AG04450 (cell line): Measurements from ENCODE around the gene YLPM1. TPM values are rescaled to one million over a fixed set of nuclear protein-coding genes. Genes with fewer than 3 reads are reported as not detected.

Experiments
- CTCF ChIA-PET: fragments of 300-600, 350-600 bp; formaldehyde crosslinking; extraction: SDS; loops from one replicate; lab custom pipeline; 2022; ENCODE audit warnings: antibody characterized with exemption, inconsistent platforms; lab: Charles Lee
- POLR2A ChIA-PET: fragments of 350-600 bp; formaldehyde crosslinking; extraction: SDS; loops from one replicate; lab custom pipeline; 2021; ENCODE audit warnings: antibody characterized with exemption, inconsistent platforms; lab: Yijun Ruan, JAX
- DNase-seq: peaks from one replicate; pipeline ENCODE4 v3.0.0-alpha.2; 2011; ENCODE audit warnings: low read depth, low spot score
- H3K27ac ChIP-seq: one replicate; pipeline ENCODE4 v1.5.1; 2012; ENCODE audit warnings: low read depth, low read length, control low read depth
- H3K27me3 ChIP-seq: one replicate; pipeline ENCODE4 v1.6.0; 2012; ENCODE audit warnings: low read length; ENCODE audit not compliant: control insufficient read depth, insufficient read depth
- H3K4me3 ChIP-seq: 2 replicates; pipeline ENCODE4 v1.5.1; 2011; ENCODE audit warnings: mild to moderate bottlenecking, low read depth, low read length, control low read depth
- H3K9me3 ChIP-seq: 2 replicates; pipeline ENCODE4 v1.5.1; 2012; ENCODE audit warnings: low read length; ENCODE audit not compliant: control insufficient read depth, insufficient read depth
- polyA plus RNA-seq: library from polyadenylated mRNA; depleted of rRNA; stranded (reverse); fragments of >200 nt; gene quantifications from 2 replicates; pipeline ENCODE4 v1.2.3, GENCODE V29; 2011
- TF ChIP-seq, protein P1 (sequence below): IDR thresholded peaks from 2 replicates; pipeline ENCODE4 v1.5.1; 2011; ENCODE audit warnings: low read depth, low read length, control low read depth, inconsistent platforms

Gene YLPM1
- polyA plus RNA-seq, 1 experiment, result 15.3 TPM

DNA sequence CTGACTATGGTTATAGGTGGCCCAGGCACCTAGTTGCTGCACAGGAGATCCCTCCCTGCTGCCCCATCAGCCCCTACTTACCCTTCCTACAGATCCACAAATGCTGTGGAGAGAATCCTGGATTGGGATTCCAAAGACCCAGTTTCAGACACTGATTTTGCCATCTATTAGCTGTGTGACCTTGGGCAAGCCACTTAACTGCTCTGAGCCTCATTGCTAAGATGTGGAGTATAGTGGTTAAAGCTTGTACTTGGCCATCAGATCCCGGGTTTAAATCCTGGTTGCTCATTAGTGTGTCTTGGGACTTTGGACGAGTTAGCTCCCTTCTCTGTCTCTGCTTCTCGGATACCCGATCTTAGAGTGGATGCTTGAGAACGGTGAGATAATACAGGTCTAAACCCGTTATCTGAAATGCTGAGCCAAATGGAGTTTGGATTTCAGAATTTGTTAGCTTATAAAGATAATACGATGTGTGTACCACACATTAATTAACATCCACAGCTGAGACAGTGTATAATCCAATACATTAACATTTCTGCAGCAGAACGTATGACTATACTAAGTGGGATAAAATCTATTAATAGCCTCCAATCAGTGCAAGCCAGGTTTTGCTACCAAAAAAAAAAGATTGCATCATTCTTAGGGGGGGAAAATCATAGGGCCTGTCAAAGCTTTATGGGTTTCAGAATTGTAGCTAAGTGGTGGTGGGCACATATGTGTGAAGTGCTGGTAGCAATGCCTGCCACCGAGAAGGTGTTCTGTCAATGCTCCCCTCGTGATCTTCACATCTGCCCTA is 96.8 kb downstream of the YLPM1 start:
- ChIA-PET POLR2A (interaction anchor here (0.5 to 1.6 kb wide), 5 partner anchors 19 to 75 kb away, joined by 3 to 6 read pairs (median 4); no protein-coding TSS in a partner anchor), CTCF (interaction anchor here (0.8 to 9.4 kb wide), 30 partner anchors 8 to 287 kb away, joined by 3 to 227 read pairs (median 6); partner anchors contain the start of genes DLST, PROX2 and RPS6KL1)
- no peak overlapping the region for H3K27ac ChIP-seq
- DNase-seq, result no peak
- no peaks in the 10 kb centered on the region for H3K9me3 ChIP-seq
- peaks cover 3% of the 10 kb centered on the region for H3K27me3 ChIP-seq
- TF ChIP-seq, protein P1, sequence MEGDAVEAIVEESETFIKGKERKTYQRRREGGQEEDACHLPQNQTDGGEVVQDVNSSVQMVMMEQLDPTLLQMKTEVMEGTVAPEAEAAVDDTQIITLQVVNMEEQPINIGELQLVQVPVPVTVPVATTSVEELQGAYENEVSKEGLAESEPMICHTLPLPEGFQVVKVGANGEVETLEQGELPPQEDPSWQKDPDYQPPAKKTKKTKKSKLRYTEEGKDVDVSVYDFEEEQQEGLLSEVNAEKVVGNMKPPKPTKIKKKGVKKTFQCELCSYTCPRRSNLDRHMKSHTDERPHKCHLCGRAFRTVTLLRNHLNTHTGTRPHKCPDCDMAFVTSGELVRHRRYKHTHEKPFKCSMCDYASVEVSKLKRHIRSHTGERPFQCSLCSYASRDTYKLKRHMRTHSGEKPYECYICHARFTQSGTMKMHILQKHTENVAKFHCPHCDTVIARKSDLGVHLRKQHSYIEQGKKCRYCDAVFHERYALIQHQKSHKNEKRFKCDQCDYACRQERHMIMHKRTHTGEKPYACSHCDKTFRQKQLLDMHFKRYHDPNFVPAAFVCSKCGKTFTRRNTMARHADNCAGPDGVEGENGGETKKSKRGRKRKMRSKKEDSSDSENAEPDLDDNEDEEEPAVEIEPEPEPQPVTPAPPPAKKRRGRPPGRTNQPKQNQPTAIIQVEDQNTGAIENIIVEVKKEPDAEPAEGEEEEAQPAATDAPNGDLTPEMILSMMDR, result no peak
- H3K4me3 ChIP-seq, result no peak overlapping the region

DNA sequence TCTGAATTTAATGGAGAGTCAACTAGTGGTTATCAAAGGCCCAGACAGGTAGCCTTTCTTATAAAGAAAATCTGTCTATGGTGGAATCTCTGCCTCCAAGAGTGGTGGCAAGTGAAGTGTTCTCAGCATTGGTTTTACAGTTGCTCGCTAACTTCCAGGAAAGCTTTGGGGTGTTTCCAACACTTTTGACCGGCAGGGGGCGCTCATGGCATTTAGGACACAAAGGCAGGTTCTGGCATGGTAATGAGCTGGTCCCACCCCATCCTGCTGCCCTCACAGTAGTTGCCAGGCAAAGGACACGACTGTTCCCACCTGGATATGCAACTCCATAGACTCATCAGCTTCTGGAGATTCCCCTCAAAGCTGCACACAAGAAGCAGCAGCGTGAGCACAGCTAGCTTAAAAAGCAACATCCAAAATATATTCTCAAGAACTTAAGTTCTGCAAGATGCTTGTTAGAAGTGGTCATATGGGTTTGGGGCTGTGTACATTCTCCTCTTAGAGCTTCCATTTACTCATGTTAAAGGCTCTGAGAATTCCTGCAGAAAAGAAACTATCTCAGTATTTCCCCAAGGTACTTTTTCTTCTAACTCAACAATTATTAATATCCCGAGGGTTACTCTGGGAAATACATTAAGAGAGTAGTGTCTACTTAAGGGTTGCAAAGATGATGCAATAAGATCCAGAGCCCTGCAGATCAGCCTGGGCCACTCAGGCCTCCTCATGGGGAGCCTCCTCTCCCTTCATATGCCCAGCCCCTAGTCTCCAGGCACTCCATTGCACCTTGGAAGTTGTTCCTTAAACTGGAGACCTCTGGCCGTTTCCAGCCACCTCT is 98.0 kb downstream of the YLPM1 start:
- ChIA-PET POLR2A (interaction anchor here (0.5 to 1.6 kb wide), 6 partner anchors 17 to 74 kb away, joined by 4 to 11 read pairs (median 6); no protein-coding TSS in a partner anchor), CTCF (interaction anchor here (0.6 to 9.4 kb wide), 53 partner anchors 8 to 1835 kb away, joined by 3 to 227 read pairs (median 4); partner anchors contain the start of genes DLST, EIF2B2, PROX2 and RPS6KL1)
- H3K4me3 ChIP-seq, result no peak overlapping the region
- H3K27ac ChIP-seq, result no peak overlapping the region
- H3K9me3 ChIP-seq, result no peaks in the 10 kb centered on the region
- peak; percentile 57 for DNase-seq
- H3K27me3 ChIP-seq, result peaks cover 4% of the 10 kb centered on the region
- TF ChIP-seq, protein P1, result peak; percentile 86

DNA sequence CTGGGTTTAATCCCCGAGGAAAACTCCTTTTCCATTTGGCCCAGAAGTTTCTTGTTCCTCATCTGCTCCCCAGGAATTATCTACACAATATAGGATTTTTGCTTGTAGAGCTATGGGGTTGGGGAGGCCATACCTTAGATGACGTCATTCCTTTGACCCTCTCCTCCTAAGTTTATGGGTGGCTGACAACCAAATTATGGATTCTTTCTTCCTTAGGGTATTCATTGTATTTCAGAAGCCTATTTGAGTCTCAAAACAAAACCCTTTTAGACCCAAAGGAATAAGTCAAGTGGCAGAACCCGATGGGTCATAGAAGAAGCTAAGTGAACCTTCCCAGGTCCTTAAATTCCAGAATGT is 98.6 kb downstream of the YLPM1 start:
- TF ChIP-seq, protein P1, result no peak
- Histone ChIP-seq H3K27ac (no peak overlapping the region), H3K27me3 (peaks cover 6% of the 10 kb centered on the region), H3K9me3 (no peaks in the 10 kb centered on the region), H3K4me3 (no peak overlapping the region)
- CTCF ChIA-PET, result interaction anchor here (0.5 to 9.4 kb wide), 36 partner anchors 9 to 1836 kb away, joined by 3 to 227 read pairs (median 6); partner anchors contain the start of genes DLST, EIF2B2 and PROX2
- POLR2A ChIA-PET, result interaction anchor here (1.6 kb wide), 1 partner anchor 21 kb away, joined by 6 read pairs; no protein-coding TSS in a partner anchor
- DNase-seq, result no peak

DNA sequence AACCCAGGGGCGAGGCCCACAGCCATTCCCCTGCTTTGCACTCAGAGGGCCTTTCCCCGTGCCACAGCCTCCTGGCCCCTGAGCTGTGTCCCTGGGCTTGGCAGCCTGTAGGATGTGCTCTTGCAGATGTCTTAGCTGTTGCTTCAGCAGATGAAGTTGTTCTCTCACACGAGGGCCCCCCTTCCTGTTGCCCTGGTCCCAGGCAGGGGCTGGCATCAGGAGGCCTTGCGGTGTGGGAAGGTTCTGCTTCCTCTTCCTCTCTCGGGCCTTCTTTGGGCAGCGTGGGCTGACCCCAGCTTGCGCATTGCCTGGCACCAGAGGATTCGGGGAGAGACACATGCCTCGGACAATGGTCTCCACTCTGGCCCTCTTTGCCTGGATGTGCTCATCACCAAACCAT is 100.2 kb downstream of the YLPM1 start:
- ChIA-PET POLR2A (interaction anchor here (1.1 kb wide), 1 partner anchor 26 kb away, joined by 4 read pairs; no protein-coding TSS in a partner anchor), CTCF (interaction anchor here (1.7 to 9.4 kb wide), 4 partner anchors 10 to 225 kb away, joined by 7 to 227 read pairs (median 114); partner anchors contain the start of genes DLST and PROX2)
- TF ChIP-seq, protein P1, result no peak

More for the DNA sequence above, 100.2 kb downstream of the YLPM1 start:
- no peak overlapping the region for H3K27ac ChIP-seq
- no peak overlapping the region for H3K4me3 ChIP-seq
- H3K27me3 ChIP-seq, result peaks cover 6% of the 10 kb centered on the region
- no peak for DNase-seq
- H3K9me3 ChIP-seq, result no peaks in the 10 kb centered on the region
